ENCODE measurements around the gene AGMO.

AGMO gene

GRCh38 chr7:15494711-15495110, 67.1 kb downstream of the AGMO start:
- no peak for DNase-seq

GRCh38 chr7:15491361-15491760, 70.5 kb downstream of the AGMO start:
- no peak for DNase-seq

GRCh38 chr7:15490291-15490690, 71.5 kb downstream of the AGMO start:
- DNase-seq: no peak

- no peak for DNase-seq
Observed at GRCh38 chr7:15489861-15490260, 72.0 kb downstream of the AGMO start.

GRCh38 chr7:15489383-15489782, 72.4 kb downstream of the AGMO start:
- DNase-seq: no peak

GRCh38 chr7:15488401-15488800, 73.4 kb downstream of the AGMO start:
- no peak for DNase-seq

- no peak for DNase-seq
Observed at GRCh38 chr7:15487896-15488295, 73.9 kb downstream of the AGMO start.

GRCh38 chr7:15485998-15486397, 75.8 kb downstream of the AGMO start:
- no peak for DNase-seq

GRCh38 chr7:15485431-15485830, 76.4 kb downstream of the AGMO start:
- DNase-seq: no peak

GRCh38 chr7:15481132-15481531, 80.7 kb downstream of the AGMO start:
- no peak for DNase-seq

GRCh38 chr7:15478401-15478800, 83.4 kb downstream of the AGMO start:
- no peak for DNase-seq

GRCh38 chr7:15476531-15476918, 85.3 kb downstream of the AGMO start:
- no peak for DNase-seq

- DNase-seq: no peak
Observed at GRCh38 chr7:15475808-15476530, 85.8 kb downstream of the AGMO start.

- DNase-seq: no peak
Observed at GRCh38 chr7:15471669-15471950, 90.2 kb downstream of the AGMO start.

GRCh38 chr7:15470825-15471668, 90.8 kb downstream of the AGMO start:
- DNase-seq: no peak

- no peak for DNase-seq
Observed at GRCh38 chr7:15464667-15465121, 97.1 kb downstream of the AGMO start.

- no peak for DNase-seq
Observed at GRCh38 chr7:15463801-15464666, 97.8 kb downstream of the AGMO start.

GRCh38 chr7:15462721-15463389, 99.0 kb downstream of the AGMO start:
- DNase-seq: no peak

- no peak for DNase-seq
Observed at GRCh38 chr7:15461576-15461975, 100.2 kb downstream of the AGMO start.

GRCh38 chr7:15459018-15459615, 102.7 kb downstream of the AGMO start:
- DNase-seq: no peak

GRCh38 chr7:15457990-15458955, 103.5 kb downstream of the AGMO start:
- DNase-seq: no peak
